ENCODE results near the gene TASP1. TPM values are rescaled to one million over a fixed set of nuclear protein-coding genes. Genes with fewer than 3 reads are reported as not detected.

The TASP1 gene
- total and polyA plus RNA-seq, 10 of the 15 experiments (the other 5 are each of a cell fraction or from before 2014, with no cell fraction given), result 7.4 to 17.8 (median 10.5) TPM

DNA sequence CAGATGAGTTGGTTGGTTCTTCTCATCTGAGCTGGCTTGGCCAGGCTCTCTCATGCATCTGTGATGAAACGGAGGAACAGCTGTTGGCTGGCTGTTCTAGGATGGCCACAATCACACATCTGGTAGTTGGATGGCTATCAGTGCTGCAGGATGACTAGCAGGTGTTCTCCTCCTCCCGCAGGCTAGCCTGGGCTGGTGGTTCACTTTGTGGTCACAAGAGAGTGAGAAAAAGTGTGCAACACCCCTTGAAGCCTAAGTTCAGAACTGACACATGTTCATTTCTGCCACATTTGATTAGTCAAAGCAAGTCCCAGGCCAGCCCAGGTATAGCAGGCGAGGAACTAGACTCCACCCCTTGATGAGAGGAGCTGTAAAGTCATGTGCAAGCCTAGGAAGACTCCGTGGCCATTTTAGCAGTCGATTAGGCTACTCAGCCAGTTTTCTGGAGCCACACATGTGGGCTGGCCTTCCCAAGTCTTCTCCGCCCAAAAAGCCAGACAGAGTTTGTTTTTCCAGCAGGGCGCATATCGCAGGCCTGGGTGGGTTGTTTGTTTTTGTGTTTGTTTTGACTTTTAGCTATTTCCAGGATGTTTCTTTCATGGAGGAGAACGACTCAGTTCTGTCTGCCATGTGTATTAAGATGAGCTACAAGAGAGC is 296.9 kb downstream of the TASP1 start (continued):
- TF ChIP-seq RUNX3 (IDR thresholded peaks at IDR 0.05; ENCODE audit: low read length), result peak; percentile 68
- no peak for TF ChIP-seq POLR2AphosphoS2 (IDR thresholded peaks at IDR 0.05; ENCODE audit: low read depth, low read length)
- no peak for TF ChIP-seq NFIC (IDR thresholded peaks at IDR 0.05; ENCODE audit: low read depth, low read length)
- TF ChIP-seq BHLHE40 (IDR thresholded peaks at IDR 0.05; ENCODE audit: borderline replicate concordance in 1 of 2, low read depth in 2 of 2, low read length in 1 of 2), result peak in 1 of 2 experiments; percentile 10; a peak in 1 of 4 replicates
- TF ChIP-seq YY1 (IDR thresholded peaks at IDR 0.05; ENCODE audit: low read depth, low read length), result 0 out of 2 replicates have a peak, but pooled peaks have one; percentile 16

DNA sequence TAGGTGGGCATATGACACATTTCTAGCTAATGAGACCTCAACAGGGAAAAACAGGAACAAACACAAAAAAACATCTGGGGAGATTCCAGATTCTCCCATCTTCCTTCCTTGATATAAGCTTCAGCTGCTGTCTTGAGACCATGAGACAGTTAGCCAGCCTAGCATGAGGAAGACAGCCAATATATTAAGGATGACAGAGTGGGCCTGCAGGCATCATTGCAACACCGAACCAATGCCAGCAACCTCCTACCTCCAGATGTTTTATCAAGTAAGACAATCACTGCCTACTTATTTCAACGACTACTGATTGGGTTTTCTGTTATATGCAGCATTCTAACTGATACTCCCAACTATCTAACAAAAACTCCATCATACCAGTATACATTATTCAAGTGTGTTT is 298.6 kb downstream of the TASP1 start:
- 5% methylated on average over 2 of the region's 2 CpGs for WGBS (ENCODE audit: insufficient coverage, insufficient replicate concordance, low lambda C conversion rate, missing lambda C conversion rate)
- Histone ChIP-seq H3K4me3 (no peak overlapping the region), H3K9ac (ENCODE audit: control insufficient read depth, insufficient read depth, low read length) (no peak overlapping the region), H4K20me1 (ENCODE audit: control insufficient read depth, insufficient read depth) (no peaks in the 10 kb centered on the region), H3K36me3 (ENCODE audit: control insufficient read depth in 2 of 2, insufficient read depth in 2 of 2, low read length in 1 of 2) (no peaks in the 10 kb centered on the region), H3K27me3 (replicated peaks in 1 of 2; ENCODE audit: control insufficient read depth in 2 of 2, insufficient read depth in 2 of 2, low read length in 1 of 2) (no peaks in the 10 kb centered on the region), H3K79me2 (ENCODE audit: control insufficient read depth, insufficient read depth, low read length) (no peaks in the 10 kb centered on the region), H3K9me3 (replicated peaks; ENCODE audit: control insufficient read depth, insufficient read depth, low read length) (no peaks in the 10 kb centered on the region), H3K27ac (ENCODE audit: control insufficient read depth, insufficient read depth) (no peak overlapping the region), H2AFZ (ENCODE audit: control insufficient read depth, low read depth, low read length) (no peak overlapping the region), H3K4me2 (ENCODE audit: control insufficient read depth, insufficient read depth) (no peak overlapping the region), H3K4me1 (ENCODE audit: control insufficient read depth, insufficient read depth, low read length) (no peaks in the 10 kb centered on the region; the same call in 1 of the 2 replicates)
- no peak for FAIRE-seq
- no peak for ATAC-seq
- no TSS peak for BruUV-seq (replicated peaks)
- ChIA-PET POLR2A (interaction anchor here (0.9 to 1.8 kb wide), 6 partner anchors 10 to 44 kb away, joined by 3 to 6 read pairs (median 4); no protein-coding TSS in a partner anchor), RAD21 (ENCODE audit: unreplicated experiment) (interaction anchor here (1.0 to 5.7 kb wide), 11 partner anchors 9 to 219 kb away, joined by 3 to 54 read pairs (median 7); no protein-coding TSS in a partner anchor), CTCF (interaction anchor here (0.8 to 3.8 kb wide), 9 partner anchors 9 to 432 kb away, joined by 3 to 19 read pairs (median 9); no protein-coding TSS in a partner anchor), SMC1A (ENCODE audit: uncharacterized antibody, unreplicated experiment) (interaction anchor here (0.6 to 14.3 kb wide), 11 partner anchors 9 to 218 kb away, joined by 3 to 165 read pairs (median 6); no protein-coding TSS in a partner anchor)
- intact Hi-C loops (cut with micrococcal nuclease; ENCODE audit: unreplicated experiment), result no loop called here
- in situ Hi-C loops (cut with MboI), result no loop called here
- TF ChIP-seq IKZF2 (IDR thresholded peaks at IDR 0.05) (0 out of 4 replicates have a peak, but pooled peaks of 1 of the 2 experiments have one; percentile 20), IKZF1 (conservative IDR thresholded peaks at IDR 0.05) (peak; percentile 40)
- TF ChIP-seq, protein P1, sequence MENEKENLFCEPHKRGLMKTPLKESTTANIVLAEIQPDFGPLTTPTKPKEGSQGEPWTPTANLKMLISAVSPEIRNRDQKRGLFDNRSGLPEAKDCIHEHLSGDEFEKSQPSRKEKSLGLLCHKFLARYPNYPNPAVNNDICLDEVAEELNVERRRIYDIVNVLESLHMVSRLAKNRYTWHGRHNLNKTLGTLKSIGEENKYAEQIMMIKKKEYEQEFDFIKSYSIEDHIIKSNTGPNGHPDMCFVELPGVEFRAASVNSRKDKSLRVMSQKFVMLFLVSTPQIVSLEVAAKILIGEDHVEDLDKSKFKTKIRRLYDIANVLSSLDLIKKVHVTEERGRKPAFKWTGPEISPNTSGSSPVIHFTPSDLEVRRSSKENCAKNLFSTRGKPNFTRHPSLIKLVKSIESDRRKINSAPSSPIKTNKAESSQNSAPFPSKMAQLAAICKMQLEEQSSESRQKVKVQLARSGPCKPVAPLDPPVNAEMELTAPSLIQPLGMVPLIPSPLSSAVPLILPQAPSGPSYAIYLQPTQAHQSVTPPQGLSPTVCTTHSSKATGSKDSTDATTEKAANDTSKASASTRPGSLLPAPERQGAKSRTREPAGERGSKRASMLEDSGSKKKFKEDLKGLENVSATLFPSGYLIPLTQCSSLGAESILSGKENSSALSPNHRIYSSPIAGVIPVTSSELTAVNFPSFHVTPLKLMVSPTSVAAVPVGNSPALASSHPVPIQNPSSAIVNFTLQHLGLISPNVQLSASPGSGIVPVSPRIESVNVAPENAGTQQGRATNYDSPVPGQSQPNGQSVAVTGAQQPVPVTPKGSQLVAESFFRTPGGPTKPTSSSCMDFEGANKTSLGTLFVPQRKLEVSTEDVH (IDR thresholded peaks at IDR 0.05; ENCODE audit: low read depth, partially characterized antibody), result no peak
- DNase-seq (ENCODE audit: low read depth, low spot score), result no peak

Other genes with a start within 250 kb of the TASP1 start
- gene ESF1, start 146.0 kb upstream of the TASP1 start, total RNA-seq (2014; rRNA removed), result 9.2 and 15.0 TPM in 2 replicates
- gene ESF1, start 146.0 kb upstream of the TASP1 start, total RNA-seq (2014; rRNA removed; fragmentation: Illumina TruSeq; extraction: Trizol), result 32.9 and 36.3 TPM in 2 replicates
- 19.1 and 20.2 TPM in 2 replicates for gene ESF1, start 146.0 kb upstream of the TASP1 start, total RNA-seq (2021)
- gene ESF1, start 146.0 kb upstream of the TASP1 start, polyA plus RNA-seq (2011; rRNA removed), result 9.4 and 18.3 TPM in 2 replicates
- 36.2 and 46.3 TPM in 2 replicates for gene ESF1, start 146.0 kb upstream of the TASP1 start, polyA plus RNA-seq (2014; fragmentation: Illumina TruSeq; extraction: Trizol)
- gene ESF1, start 146.0 kb upstream of the TASP1 start, polyA plus RNA-seq (2014; fragmentation: Nextera tagmentation; extraction: Ambion mirVana), result 10 to 100 TPM; 20.2 to 27.6 TPM
- 11.5 and 16.5 TPM in 2 replicates for gene ESF1, start 146.0 kb upstream of the TASP1 start, polyA plus RNA-seq (2014; rRNA removed)
- gene ESF1, start 146.0 kb upstream of the TASP1 start, polyA plus RNA-seq (2016; fragmentation: Nextera tagmentation; extraction: Ambion mirVana), result 10 to 100 TPM; 11.0 to 14.1 TPM
- gene NDUFAF5, start 146.1 kb upstream of the TASP1 start, total RNA-seq (2014; rRNA removed), result 15.6 and 19.8 TPM in 2 replicates
- gene NDUFAF5, start 146.1 kb upstream of the TASP1 start, total RNA-seq (2014; rRNA removed; fragmentation: Illumina TruSeq; extraction: Trizol), result 24.8 and 25.2 TPM in 2 replicates
- gene NDUFAF5, start 146.1 kb upstream of the TASP1 start, total RNA-seq (2021), result 27.2 and 36.9 TPM in 2 replicates
- gene NDUFAF5, start 146.1 kb upstream of the TASP1 start, polyA plus RNA-seq (2011; rRNA removed), result 28.5 and 41.9 TPM in 2 replicates
- gene NDUFAF5, start 146.1 kb upstream of the TASP1 start, polyA plus RNA-seq (2014; fragmentation: Illumina TruSeq; extraction: Trizol), result 23.9 and 38.5 TPM in 2 replicates
- 10 to 100 TPM; 24.7 to 27.5 TPM for gene NDUFAF5, start 146.1 kb upstream of the TASP1 start, polyA plus RNA-seq (2014; fragmentation: Nextera tagmentation; extraction: Ambion mirVana)
- 19.0 and 28.8 TPM in 2 replicates for gene NDUFAF5, start 146.1 kb upstream of the TASP1 start, polyA plus RNA-seq (2014; rRNA removed)
- 10 to 100 TPM; 30.6 to 33.1 TPM for gene NDUFAF5, start 146.1 kb upstream of the TASP1 start, polyA plus RNA-seq (2016; fragmentation: Nextera tagmentation; extraction: Ambion mirVana)

Measured in GM12878 (cell line).